B cell (primary cell): ENCODE results near the gene TCP11L2.

ENCODE experiments used
- CTCF ChIP-seq: fragments of 200-600 bp; IDR thresholded peaks from one replicate; pipeline ENCODE4 v1.8.0; 2022; ENCODE audit warnings: antibody characterized with exemption, mild to moderate bottlenecking
- EZH2 ChIP-seq: IDR thresholded peaks from 2 replicates; pipeline ENCODE4 v1.6.1; 2012; ENCODE audit warnings: borderline replicate concordance, low read depth, mild to moderate bottlenecking, moderate library complexity, low read length; ENCODE audit not compliant: insufficient read depth, poor library complexity, severe bottlenecking

DNA sequence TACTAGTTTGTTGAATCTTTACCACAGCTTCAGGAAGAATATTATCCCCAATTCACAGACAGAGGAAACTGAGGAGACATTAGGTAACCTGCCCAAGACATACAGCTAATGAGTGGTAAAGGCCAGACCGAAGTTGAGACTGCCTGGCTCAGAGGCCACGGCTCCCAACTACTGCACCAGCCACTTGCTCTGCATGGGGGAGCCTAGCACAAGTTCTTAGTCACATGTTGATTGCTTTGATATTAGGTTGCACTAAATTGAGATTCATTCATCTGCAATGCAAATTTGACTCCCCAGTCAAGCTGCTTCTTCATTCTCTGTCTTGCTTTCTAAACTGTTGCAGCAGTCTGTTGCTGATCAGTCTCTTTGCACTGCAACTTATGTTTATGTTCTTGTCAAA, 29.1 kb downstream of the TCP11L2 start:
- TF ChIP-seq CTCF (no peak), EZH2 (no peak)
